ENCODE data around the gene VAMP5. TPM values are rescaled to one million over a fixed set of nuclear protein-coding genes. Genes with fewer than 3 reads are reported as not detected.
A peak's percentile ranks its signal among the peaks of the same experiment; 100 is the strongest.

VAMP5 gene
- total and polyA plus RNA-seq, 9 of the 15 experiments (the other 6 are each of a cell fraction or from before 2014, with no cell fraction given): 0.54 to 1.9 (median 1.5) TPM; not detected in 2

- DNase-seq (ENCODE audit: extremely low read depth in 1 of 4, low spot score in 3 of 4): no peak
- Histone ChIP-seq H3K4me1 (replicated peaks in 1 of 2; ENCODE audit: control insufficient read depth in 2 of 2, insufficient read depth in 2 of 2, low read length in 2 of 2) (peaks cover 31 to 34% of the 10 kb centered on the region in 2 experiments), H3K27ac (ENCODE audit: extremely low read depth, low read depth, low read length) (no peak overlapping the region), H3K79me2 (ENCODE audit: control insufficient read depth, insufficient read depth, low read length) (peaks cover 9% of the 10 kb centered on the region; the same call in 2 of the 3 replicates), H2AFZ (ENCODE audit: low read depth, low read length) (no peak overlapping the region), H3K9me1 (ENCODE audit: control insufficient read depth, insufficient read depth, low read length) (peaks cover 6% of the 10 kb centered on the region), H3K9ac (ENCODE audit: insufficient read depth in 1 of 2, low read depth in 2 of 2, low read length in 2 of 2) (peak overlapping the region in 1 of 2 experiments; percentile 72; a peak in 1 of 4 replicates), H4K20me1 (replicated peaks; ENCODE audit: control insufficient read depth, insufficient read depth, low read length) (no peaks in the 10 kb centered on the region), H3K4me3 (no peak overlapping the region), H3K36me3 (ENCODE audit: control insufficient read depth, insufficient read depth, low read length) (no peaks in the 10 kb centered on the region), H3K4me2 (ENCODE audit: insufficient read depth, low read length) (no peak overlapping the region), H3K27me3 (ENCODE audit: control insufficient read depth in 2 of 2, insufficient read depth in 2 of 2, low read length in 2 of 2) (no peaks in the 10 kb centered on the region), H3K9me3 (replicated peaks; ENCODE audit: control insufficient read depth, insufficient read depth, low read depth, low read length) (no peaks in the 10 kb centered on the region)
- 63% methylated on average over 7 of the region's 7 CpGs for WGBS (ENCODE audit: insufficient coverage, low coverage, missing lambda C conversion rate)
- in situ Hi-C loops (cut with MboI) (no loop called here), intact Hi-C loops (cut with micrococcal nuclease) (no loop called here)
- no peak for TF ChIP-seq MNT (conservative IDR thresholded peaks at IDR 0.05)
- TF ChIP-seq ZNF766 (CRISPR knock-in tag; conservative IDR thresholded peaks at IDR 0.05): no peak
- no peak for TF ChIP-seq PHF21A (IDR thresholded peaks at IDR 0.05; ENCODE audit: borderline replicate concordance, low read depth)
- no peak for TF ChIP-seq STAG1 (CRISPR knock-in tag; IDR thresholded peaks at IDR 0.05; ENCODE audit: borderline replicate concordance)
- TF ChIP-seq SMAD1 (IDR thresholded peaks at IDR 0.05; ENCODE audit: low read depth, low read length, partially characterized antibody): no peak
- no peak for TF ChIP-seq MCM7 (IDR thresholded peaks at IDR 0.05)
- TF ChIP-seq ILF3 (IDR thresholded peaks at IDR 0.05; ENCODE audit: borderline replicate concordance): no peak
- TF ChIP-seq ZNF512 (tag; IDR thresholded peaks at IDR 0.05): no peak
- ChIA-PET CTCF (ENCODE audit: low intra/inter-chr PET ratio) (no interaction called here), POLR2A (interaction anchor here (0.6 to 2.7 kb wide), 5 partner anchors 11 to 52 kb away, joined by 3 to 25 read pairs (median 3); partner anchors contain the start of genes MAT2A, TMEM150A and VAMP8)
- ATAC-seq: no peak
- FAIRE-seq: no peak
- BruUV-seq (replicated peaks): no TSS peak
Observed at GRCh38 chr2:85589982-85590791, 6.0 kb downstream of the VAMP5 start.

Data from K562 (cell line).